Chondrocyte (in vitro differentiated cells): ENCODE results near the gene ITFG1. TPM values are rescaled to one million over a fixed set of nuclear protein-coding genes. Genes with fewer than 3 reads are reported as not detected.

ENCODE experiments used
- DNase-seq: peaks from one replicate; pipeline ENCODE4 v3.0.0; 2021; ENCODE audit warnings: mixed read lengths, low spot score
- H3K27ac Mint-ChIP-seq: one replicate; pipeline ENCODE4 v1.8.0; 2021; ENCODE audit warnings: mild to moderate bottlenecking, moderate library complexity, mixed read lengths; ENCODE audit not compliant: unreplicated experiment
- H3K27me3 Mint-ChIP-seq: 2 replicates; pipeline ENCODE4 v1.8.0; 2021; ENCODE audit warnings: low read depth, mixed read lengths
- H3K36me3 Mint-ChIP-seq: 2 replicates; pipeline ENCODE4 v1.8.0; 2021; ENCODE audit warnings: low read depth, mixed read lengths
- H3K4me1 Mint-ChIP-seq: 2 replicates; pipeline ENCODE4 v1.8.0; 2021; ENCODE audit warnings: low read depth, mild to moderate bottlenecking, mixed read lengths
- H3K4me3 Mint-ChIP-seq: one replicate; pipeline ENCODE4 v1.8.0; 2021; ENCODE audit warnings: mild to moderate bottlenecking, moderate library complexity, mixed read lengths; ENCODE audit not compliant: unreplicated experiment
- H3K9me3 Mint-ChIP-seq: 2 replicates; pipeline ENCODE4 v1.8.0; 2021; ENCODE audit warnings: low read depth, mixed read lengths
- CTCF ChIP-seq: fragments of 200-600 bp; sonication (generic); IDR thresholded peaks from 2 replicates; pipeline ENCODE4 v1.5.0; 2021; ENCODE audit warnings: antibody characterized with exemption, mild to moderate bottlenecking, moderate library complexity
- total RNA-seq: library from RNA; stranded (reverse); gene quantifications from 3 replicates; pipeline ENCODE4 v1.2.1, GENCODE V29; 2021

Gene ITFG1
- total RNA-seq, 1 donor from 2014 or later, result 71.7 TPM

GRCh38 chr16:47408491-47408890 lies 52.4 kb downstream of the ITFG1 start:
- TF ChIP-seq CTCF, result no peak
- Mint-ChIP-seq H3K36me3 (peaks cover 6% of the 10 kb centered on the region), H3K27ac (no peak overlapping the region)

GRCh38 chr16:47395733-47396498 lies 64.9 kb downstream of the ITFG1 start:
- Mint-ChIP-seq H3K36me3 (peaks cover 12% of the 10 kb centered on the region), H3K27ac (no peak overlapping the region), H3K4me3 (no peak overlapping the region), H3K27me3 (no peaks in the 10 kb centered on the region), H3K9me3 (no peaks in the 10 kb centered on the region), H3K4me1 (peaks cover 11% of the 10 kb centered on the region)
- no peak for TF ChIP-seq CTCF
- no peak for DNase-seq

More at GRCh38 chr16:47408491-47408890, 52.4 kb downstream of the ITFG1 start:
- no peaks in the 10 kb centered on the region for H3K27me3 Mint-ChIP-seq
- H3K4me1 Mint-ChIP-seq, result peaks cover 26% of the 10 kb centered on the region
- no peak for DNase-seq
- H3K4me3 Mint-ChIP-seq, result no peak overlapping the region
- H3K9me3 Mint-ChIP-seq, result no peaks in the 10 kb centered on the region

DNA sequence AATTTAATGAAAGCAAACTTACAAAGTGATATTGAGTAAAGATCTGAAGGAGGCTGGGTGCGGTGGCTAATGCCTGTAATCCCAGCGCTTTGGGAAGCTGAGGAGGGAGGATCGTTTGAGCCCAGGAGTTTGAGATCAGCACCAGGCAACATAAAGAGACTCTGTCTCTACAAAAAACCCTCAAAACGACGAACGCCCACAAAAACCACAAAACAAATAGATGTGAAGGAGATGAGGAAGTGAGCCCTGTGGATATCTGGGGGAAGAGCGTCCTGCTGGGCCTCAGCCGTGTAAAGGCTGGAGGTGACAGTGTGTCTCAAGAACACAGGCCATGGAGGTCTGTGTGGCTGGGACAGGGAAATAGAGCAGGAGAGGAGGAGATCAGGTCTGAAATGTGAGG lies 68.8 kb downstream of the ITFG1 start:
- Mint-ChIP-seq H3K27ac (no peak overlapping the region), H3K4me3 (no peak overlapping the region), H3K36me3 (peaks cover 12% of the 10 kb centered on the region), H3K27me3 (no peaks in the 10 kb centered on the region), H3K9me3 (no peaks in the 10 kb centered on the region), H3K4me1 (peaks cover 11% of the 10 kb centered on the region)
- TF ChIP-seq CTCF, result no peak
- no peak for DNase-seq

- Mint-ChIP-seq H3K36me3 (peaks cover 3% of the 10 kb centered on the region), H3K9me3 (no peaks in the 10 kb centered on the region), H3K27me3 (no peaks in the 10 kb centered on the region), H3K4me1 (peaks cover 9% of the 10 kb centered on the region), H3K4me3 (no peak overlapping the region), H3K27ac (no peak overlapping the region)
- TF ChIP-seq CTCF, result no peak
- no peak for DNase-seq
These were observed 72.2 kb downstream of the ITFG1 start for GRCh38 chr16:47388705-47389104.

GRCh38 chr16:47387026-47387734 lies 73.7 kb downstream of the ITFG1 start:
- no peak for DNase-seq
- Mint-ChIP-seq H3K4me1 (peaks cover 5% of the 10 kb centered on the region), H3K27ac (no peak overlapping the region), H3K36me3 (peaks cover 3% of the 10 kb centered on the region), H3K4me3 (no peak overlapping the region), H3K27me3 (no peaks in the 10 kb centered on the region), H3K9me3 (no peaks in the 10 kb centered on the region)
- no peak for TF ChIP-seq CTCF
